ENCODE measurements around the gene STXBP1.

Gene STXBP1

GRCh38 chr9:127707766-127708165 lies 95.7 kb downstream of the STXBP1 start:
- ChIA-PET CTCF (interaction anchor here (1.9 kb wide), 1 partner anchor 27 kb away, joined by 9 read pairs; the partner anchor contains the start of gene TOR2A), POLR2A (ENCODE audit: low non-redundant PET) (no interaction called here)
- DNase-seq (ENCODE audit: low spot score) = no peak
- no peak overlapping the region for H3K27ac ChIP-seq
- TF ChIP-seq, protein P1, sequence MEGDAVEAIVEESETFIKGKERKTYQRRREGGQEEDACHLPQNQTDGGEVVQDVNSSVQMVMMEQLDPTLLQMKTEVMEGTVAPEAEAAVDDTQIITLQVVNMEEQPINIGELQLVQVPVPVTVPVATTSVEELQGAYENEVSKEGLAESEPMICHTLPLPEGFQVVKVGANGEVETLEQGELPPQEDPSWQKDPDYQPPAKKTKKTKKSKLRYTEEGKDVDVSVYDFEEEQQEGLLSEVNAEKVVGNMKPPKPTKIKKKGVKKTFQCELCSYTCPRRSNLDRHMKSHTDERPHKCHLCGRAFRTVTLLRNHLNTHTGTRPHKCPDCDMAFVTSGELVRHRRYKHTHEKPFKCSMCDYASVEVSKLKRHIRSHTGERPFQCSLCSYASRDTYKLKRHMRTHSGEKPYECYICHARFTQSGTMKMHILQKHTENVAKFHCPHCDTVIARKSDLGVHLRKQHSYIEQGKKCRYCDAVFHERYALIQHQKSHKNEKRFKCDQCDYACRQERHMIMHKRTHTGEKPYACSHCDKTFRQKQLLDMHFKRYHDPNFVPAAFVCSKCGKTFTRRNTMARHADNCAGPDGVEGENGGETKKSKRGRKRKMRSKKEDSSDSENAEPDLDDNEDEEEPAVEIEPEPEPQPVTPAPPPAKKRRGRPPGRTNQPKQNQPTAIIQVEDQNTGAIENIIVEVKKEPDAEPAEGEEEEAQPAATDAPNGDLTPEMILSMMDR (conservative IDR thresholded peaks at IDR 0.05; ENCODE audit: low read depth) = no peak

GRCh38 chr9:127708952-127709587 lies 97.0 kb downstream of the STXBP1 start:
- no peak overlapping the region for H3K27ac ChIP-seq
- TF ChIP-seq, protein P1 (conservative IDR thresholded peaks at IDR 0.05; ENCODE audit: low read depth) = no peak
- ChIA-PET POLR2A (ENCODE audit: low non-redundant PET) (no interaction called here), CTCF (interaction anchor here (0.8 kb wide), 1 partner anchor 25 kb away, joined by 3 read pairs; the partner anchor contains the start of gene TOR2A)
- DNase-seq (ENCODE audit: low spot score) = no peak

- peak overlapping the region; percentile 95 for H3K27ac ChIP-seq
- no peak for DNase-seq (ENCODE audit: low spot score)
- TF ChIP-seq, protein P1 (conservative IDR thresholded peaks at IDR 0.05; ENCODE audit: low read depth) = no peak
- ChIA-PET POLR2A (ENCODE audit: low non-redundant PET) (no interaction called here), CTCF (interaction anchor here (0.6 to 3.4 kb wide), 2 partner anchors 24 to 91 kb away, joined by 3 to 12 read pairs; partner anchors contain the start of gene TOR2A)
Measured at GRCh38 chr9:127710204-127710783, 98.2 kb downstream of the STXBP1 start.

DNA sequence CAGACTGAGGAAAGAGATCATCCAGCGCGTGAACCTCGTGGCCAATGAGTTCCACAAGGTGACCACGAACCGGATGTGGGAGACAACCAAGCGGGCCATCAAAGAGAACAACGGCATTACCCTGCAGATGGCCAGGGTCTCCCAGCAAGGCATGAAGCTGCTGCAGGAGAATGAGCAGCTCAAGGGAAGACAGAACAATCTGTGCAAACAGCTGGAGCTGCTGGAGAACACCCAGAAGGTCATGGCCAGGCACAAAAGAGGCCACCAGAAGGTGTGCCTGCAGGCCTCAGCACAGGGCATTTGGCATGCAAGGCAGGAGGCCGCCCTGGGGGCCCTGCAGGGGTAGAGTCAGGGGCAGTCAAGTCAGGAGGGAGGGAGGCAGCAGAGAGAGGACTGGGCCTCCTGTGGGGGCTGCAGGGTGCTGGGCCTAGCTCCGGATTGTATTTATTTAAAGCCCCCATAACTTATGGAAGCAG lies 99.2 kb downstream of the STXBP1 start:
- peak overlapping the region; percentile 95 for H3K27ac ChIP-seq
- TF ChIP-seq, protein P1 (conservative IDR thresholded peaks at IDR 0.05; ENCODE audit: low read depth) = no peak
- CTCF ChIA-PET = interaction anchor here (0.6 to 3.4 kb wide), 5 partner anchors 24 to 1084 kb away, joined by 3 to 12 read pairs (median 6); partner anchors contain the start of gene TOR2A
- no peak for DNase-seq (ENCODE audit: low spot score)
- POLR2A ChIA-PET (ENCODE audit: low non-redundant PET) = interaction anchor here (1.0 kb wide), 1 partner anchor 23 kb away, joined by 3 read pairs; no protein-coding TSS in a partner anchor

- peak overlapping the region; percentile 95 for H3K27ac ChIP-seq
- no peak for DNase-seq (ENCODE audit: low spot score)
- ChIA-PET CTCF (interaction anchor here (0.6 to 3.4 kb wide), 4 partner anchors 23 to 1085 kb away, joined by 4 to 12 read pairs (median 6); partner anchors contain the start of gene TOR2A), POLR2A (ENCODE audit: low non-redundant PET) (interaction anchor here (1.0 kb wide), 1 partner anchor 23 kb away, joined by 3 read pairs; no protein-coding TSS in a partner anchor)
- TF ChIP-seq, protein P1 (conservative IDR thresholded peaks at IDR 0.05; ENCODE audit: low read depth) = no peak
Measured at GRCh38 chr9:127711831-127712274, 99.8 kb downstream of the STXBP1 start.

DNA sequence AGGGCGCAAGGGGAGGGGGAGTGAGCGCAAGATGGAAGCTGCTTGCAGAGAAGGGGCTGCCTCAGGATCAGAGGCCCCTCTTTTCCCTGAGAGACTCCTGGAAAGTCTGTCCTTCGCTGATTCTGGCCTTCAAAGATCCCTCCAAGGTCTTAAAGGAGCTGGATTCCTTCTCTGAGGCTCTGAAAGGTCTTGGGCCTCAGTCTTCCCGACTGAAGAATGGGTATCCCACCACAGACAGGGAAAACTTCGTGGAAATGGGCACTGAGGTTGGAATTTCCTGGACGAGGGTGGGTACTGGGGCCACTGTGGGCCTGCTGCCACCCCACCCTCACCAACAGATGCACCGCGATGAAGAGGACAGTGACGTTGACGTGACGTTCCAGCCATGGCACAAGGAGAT lies 100.3 kb downstream of the STXBP1 start:
- TF ChIP-seq, protein P1 (conservative IDR thresholded peaks at IDR 0.05; ENCODE audit: low read depth) = no peak
- ChIA-PET CTCF (interaction anchor here (3.4 kb wide), 1 partner anchor 22 kb away, joined by 12 read pairs; the partner anchor contains the start of gene TOR2A), POLR2A (ENCODE audit: low non-redundant PET) (no interaction called here)
- DNase-seq (ENCODE audit: low spot score) = no peak
- peak overlapping the region; percentile 95; the same call in 1 of the 2 replicates for H3K27ac ChIP-seq
